NCI-H748 (cell line): ENCODE data around the gene FYCO1.

Experiments used
- DNase-seq: peaks from one replicate; lab custom pipeline; 2025; ENCODE audit not compliant: unreplicated experiment; lab: John Stamatoyannopoulos, UW

FYCO1 gene

DNA sequence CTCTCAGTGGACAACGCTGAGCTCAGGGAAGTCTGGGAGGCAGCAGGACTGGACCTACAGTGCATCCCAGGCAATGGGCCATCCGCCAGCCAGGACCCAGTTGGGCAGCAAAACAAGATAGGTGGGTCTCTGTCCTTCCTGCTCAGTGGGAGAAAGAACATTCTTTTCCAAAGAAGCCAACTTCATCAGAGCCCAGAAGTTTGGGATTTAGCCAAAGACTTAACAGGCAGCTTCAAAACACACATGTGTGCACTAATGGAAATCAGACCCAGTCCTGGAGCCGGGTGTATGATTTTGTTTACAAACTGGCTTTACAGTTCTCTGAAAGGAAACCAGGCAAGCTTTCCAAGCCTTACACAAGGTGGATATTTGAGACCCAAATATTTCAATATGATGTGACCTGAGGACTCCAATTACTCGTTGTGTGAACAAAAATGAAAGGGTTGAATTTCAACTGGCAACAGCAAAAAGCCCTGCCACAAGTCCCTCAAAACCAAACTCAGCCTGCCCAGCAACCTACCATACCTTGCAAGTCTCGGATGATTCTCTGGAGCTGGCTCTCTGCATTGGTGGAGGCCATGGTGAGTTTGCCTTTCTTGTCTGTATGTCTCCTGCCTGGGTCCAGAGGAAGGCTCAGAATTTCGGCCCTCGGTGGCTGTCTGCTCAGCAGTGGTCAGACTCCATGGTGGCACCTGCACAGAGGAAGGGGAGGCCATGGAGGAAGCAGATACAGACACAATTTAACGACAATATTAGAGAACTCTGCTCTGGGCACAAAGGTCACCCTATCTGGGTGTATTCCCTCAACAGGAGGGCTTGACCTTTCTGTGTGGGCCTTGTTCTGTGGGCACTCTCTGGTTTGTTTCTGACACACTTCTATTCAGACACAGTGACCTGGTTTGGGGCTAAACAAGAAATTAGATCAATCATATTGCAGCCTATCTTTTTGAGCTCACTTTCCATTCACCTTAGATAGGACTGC is 11.0 kb downstream of the FYCO1 start:
- no peak for DNase-seq

DNA sequence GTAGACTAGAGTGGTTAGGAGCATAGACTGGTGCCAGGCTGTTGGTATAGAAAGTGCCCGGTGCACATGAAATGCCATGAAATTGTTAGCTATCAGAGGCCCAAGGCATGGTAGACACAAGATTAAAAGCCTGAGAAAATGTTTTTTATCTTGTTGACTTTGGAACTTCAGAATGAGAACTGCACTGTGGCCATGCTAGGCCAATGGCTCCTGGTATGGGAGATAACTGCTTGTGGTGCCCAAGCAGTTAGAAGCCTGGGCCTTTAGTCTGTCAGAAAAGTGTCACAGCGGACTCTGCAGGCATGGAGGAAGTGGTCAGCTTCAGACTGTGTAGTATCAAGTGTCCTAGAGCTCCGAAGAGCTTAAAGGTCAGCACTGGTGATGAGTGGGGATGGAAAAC is 11.9 kb downstream of the FYCO1 start:
- no peak for DNase-seq

DNA sequence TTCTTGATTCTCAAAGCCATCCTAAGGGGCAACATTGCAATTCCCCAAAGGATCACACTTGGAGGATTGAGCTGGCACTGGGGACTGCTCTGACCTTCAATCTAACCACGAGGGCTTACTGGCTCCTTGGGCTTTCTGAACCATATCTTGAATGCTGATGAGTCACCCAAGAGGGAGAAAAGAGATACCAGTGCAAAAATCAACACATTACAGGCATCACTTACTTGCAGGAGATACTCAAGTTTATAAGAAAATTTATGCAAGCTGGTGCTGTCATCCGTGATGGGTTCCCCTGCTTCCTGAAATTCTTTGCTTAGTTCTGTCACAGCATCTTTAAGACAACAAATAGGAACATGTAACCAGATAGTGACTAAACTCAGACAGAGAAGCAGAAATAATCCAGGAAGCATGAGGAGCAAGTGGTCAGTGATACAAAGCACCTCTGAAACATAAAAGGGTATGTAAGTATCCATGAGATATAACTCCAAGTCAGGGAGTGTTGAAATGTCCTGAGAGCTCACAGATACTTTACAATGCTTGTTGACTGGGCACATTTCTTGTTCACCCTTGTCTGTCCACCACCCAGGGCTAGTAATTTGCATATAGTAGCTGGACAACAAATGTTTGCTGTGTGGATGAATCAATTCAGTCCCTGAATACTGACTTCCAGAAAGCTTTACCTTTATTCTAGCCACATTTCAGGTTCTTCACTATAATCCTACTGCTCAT is 14.1 kb downstream of the FYCO1 start:
- DNase-seq, result no peak

DNA sequence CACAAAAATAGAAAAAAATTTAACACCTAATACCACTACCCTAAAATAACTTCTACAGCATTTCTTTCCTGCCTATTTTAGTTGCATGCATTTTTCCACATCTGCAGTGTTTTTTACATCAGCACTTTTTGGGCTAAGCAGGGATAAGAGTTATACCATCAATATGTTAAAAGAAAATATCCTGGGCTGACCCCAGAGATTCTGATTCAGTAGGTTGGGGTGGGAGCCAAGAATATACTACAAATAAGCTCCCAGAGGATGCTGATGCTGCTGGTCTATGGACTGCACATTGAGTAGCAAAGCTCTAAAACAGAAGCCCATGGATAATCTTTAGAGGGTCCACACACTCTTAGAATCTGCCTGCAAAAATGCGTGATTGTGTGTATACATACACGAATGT is 14.8 kb downstream of the FYCO1 start:
- DNase-seq, result no peak

DNA sequence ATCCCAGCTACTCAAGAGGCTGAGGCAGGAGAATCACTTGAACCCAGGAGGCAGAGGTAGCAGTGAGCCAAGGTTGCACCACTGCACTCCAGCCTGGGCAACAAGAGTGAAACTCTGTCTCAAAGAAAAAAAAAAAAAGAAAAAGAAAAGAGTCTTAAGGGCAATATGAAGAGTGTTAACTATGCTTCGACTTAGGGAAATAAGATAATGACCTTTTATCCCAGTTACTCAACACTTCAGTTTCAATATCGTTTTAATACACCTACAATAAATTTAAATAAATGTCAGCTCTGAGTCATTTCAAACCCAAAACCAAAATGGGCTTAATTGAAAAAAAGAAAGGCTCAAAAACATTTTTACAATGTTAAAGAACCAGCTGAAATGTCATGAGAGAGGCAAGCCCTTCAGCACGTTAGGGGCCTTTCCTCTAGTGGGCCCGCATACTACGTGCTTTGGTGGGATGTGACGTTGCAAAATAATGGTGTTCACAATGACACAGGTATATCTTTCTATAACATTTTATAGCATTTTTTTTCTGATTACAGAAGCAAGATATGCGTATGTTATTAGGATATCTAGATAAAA is 15.3 kb downstream of the FYCO1 start:
- no peak for DNase-seq

DNA sequence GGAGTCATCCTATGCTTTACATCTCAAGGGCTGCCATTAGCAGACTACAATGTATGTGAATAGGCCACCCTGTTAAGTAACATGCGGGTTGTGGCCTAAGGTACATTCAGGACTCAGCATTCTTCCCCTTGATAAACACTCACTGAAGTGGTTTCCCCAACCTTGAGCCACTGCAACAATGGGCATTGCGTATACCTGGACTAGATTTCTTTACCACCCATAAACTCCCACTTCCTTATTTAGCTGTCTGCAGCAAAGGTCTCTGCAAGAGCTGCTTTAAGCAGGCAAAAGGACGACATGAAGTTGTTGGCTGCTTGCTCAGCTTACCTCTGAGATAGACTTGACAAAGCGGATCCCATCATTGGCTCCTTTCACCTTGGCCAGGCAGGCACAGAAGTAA is 16.2 kb downstream of the FYCO1 start:
- DNase-seq, result no peak

DNA sequence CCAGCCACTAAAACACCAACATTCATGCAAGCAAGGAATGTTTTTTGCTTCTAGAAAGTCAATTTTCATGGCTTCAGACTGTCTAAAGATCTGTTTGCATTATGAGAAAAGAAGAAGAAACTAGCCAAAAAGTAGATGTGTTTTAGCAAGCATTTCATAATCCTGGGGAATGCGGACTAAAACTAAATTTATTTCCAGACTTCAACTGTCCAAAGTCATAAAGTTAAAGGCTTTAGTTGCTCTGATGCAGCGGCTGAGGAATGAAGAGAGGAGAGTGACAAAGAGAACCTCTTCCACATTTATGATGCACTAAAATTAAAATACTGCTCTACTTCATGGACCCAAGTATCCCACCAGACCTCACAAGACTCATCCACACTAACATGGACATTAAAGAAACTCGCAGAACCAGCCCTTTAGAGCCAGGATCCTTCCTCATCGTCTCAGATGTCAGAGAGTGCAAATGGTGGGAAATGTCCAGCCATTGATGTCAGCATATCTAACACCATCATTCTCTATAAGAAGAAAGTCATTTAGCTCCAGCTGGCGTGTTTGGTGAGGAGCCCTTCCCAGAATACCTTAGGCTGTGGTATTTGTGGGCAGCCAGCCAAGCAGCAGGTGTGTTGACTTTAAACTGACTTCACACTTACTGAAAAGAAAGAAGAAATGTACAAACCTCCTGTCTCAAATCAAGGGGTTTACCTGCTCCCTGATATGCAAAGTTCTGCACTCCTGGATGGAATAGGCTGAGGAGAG is 17.4 kb downstream of the FYCO1 start:
- DNase-seq, result peak; percentile 15

DNA sequence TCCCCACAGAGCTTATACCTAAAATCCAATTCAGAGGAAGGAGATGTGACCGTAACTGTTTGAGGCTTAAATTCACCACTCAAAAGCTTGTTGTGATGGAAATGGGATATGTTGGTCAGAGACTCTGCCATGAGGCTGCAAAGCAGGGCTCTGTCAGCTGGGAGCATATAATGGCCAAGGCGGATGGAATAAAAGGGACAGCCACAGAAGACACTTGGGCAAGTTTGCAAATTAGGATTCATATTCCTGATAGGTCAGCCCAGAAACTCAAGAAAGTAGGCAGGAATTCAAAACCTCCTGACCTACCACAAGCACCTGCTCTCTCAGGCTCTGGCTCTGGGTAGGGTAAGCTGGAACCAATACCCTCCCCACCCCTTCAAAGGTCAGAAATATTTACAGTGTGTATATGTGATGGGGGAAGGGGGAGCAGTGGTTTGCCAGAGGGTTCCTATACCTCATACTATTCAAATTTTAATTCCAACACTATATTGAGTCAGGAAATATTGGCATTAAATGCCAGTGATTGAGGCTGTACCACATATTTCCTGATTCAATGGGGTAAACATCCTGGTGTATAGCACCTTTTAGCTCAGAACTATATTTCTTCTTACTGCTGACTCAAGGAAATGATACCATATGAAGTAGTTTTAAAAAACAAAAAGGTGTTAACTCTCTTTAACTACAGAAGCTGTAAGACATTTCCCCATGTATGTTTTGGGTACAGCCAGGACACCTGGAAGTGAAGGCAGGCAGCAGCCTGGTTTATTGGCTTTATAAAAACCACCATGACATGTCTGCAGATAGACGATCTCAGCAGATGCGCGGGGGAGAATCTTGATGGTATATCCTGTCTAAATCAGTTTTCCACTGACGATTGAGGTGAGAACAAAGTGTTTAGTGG is 19.2 kb downstream of the FYCO1 start:
- no peak for DNase-seq

DNA sequence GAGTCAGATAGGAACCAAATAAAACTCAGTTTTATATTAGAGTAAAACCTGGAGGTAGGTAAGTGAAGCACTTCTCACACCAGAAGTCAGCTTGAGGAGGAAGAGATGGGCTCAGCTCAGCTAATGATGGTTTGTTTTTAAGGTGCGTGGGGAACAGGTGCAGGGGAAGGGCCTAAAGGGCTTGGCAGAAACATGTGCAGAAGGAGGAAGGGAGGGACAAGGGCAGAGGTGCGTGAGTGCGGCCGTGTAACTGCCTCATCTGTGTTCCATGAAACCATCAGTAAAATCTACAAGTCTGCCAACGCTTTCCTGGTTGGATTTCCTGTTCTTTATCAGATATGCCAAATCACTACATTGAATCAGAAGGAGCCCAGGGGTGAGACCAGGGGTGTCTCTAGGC is 19.9 kb downstream of the FYCO1 start:
- no peak for DNase-seq

DNA sequence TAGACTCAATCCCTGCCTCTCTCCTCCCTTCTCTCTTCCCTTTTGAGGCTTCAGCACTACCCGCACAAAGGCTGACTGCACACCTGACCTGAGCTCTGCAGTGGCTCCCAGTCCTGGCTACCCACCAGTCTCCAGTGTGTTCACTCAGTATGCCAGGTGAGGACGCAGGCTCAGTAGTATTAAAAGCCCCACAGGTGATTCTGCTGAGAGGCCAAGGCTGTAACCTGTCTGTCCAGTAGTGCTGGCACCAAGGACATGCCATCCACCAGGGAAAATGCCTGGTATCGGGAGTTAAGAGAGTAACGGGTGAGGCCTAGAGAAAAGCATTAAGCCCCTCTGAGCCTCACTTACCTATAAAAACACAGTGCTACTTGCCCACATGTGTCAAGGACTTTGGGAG is 20.9 kb downstream of the FYCO1 start:
- no peak for DNase-seq

DNA sequence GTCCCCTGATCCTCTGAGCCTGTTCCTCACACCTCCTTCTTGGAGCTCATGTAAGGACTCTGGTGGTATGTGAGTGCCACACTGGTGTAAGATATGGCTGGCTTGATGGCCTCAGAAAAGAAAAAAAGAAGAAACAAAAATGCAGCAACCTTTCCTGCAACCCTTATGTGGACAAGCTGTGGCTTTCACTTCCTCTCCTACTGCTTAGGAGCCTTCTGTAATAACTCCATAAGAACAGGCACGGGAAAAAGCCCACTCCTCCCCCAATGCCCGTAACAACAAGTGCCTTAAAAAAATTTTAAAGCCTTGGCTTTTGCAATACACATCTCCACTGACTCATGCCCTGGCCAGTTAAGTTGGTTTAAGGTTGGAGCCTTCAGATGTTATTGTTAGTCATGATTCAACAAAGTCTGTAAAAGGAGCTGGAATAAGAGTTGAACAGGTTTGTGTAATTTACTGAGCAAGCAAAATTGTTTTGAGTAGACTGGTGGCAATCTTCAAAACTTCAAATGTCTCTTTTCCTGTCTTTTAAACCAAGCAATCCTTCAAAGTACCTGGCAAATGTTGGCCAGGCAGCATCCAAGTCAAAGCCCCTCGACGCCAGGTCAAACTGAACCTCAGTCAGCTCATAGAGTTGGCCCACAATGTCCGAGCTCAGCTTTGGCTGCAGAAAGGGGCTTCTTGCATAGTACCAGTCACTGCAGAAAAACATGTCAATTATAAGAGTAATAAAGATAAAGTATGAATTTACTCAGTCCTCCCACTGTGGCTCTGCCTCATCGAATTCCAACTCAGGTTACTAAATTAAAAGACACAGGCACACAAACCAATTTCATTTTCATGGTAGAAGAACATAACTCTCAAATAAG is 22.9 kb downstream of the FYCO1 start:
- no peak for DNase-seq

DNA sequence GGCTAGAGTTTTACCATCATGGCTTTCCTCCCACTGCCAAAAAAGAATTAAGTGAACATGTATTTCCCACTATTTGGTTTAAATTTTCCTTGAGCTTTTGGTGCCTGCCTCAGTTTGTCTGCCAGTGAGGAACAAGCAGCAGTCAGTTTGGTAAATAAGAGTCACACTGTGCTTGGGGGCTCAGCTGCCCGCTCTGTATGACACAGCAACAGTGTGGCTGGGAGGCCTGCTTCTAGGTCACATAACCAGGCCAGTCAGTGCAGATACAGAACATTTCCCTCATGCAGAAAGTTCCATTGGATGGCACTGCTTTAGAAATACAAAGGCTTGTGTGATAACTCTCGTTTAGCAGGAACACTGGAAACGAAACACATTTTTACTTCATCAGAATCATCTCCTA is 25.7 kb downstream of the FYCO1 start:
- DNase-seq, result no peak

DNA sequence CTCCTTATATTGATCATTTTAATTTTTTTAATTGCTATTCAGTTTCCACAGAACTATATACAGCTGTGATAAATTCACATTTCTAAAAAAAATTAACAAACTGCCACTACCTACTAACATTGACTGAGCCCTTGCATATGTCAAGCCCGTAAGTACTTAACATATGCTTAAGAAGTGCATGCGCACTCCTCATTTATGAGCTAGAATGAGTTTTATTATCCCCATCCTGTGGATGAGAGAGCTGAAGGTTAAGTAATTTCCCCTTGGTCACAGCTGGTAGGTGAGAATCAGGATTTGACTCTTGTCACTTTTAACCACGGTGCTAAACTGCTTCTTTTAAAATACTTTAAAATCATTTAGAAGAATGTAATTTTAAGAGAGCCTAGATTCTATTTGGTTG is 26.5 kb downstream of the FYCO1 start:
- DNase-seq, result no peak

DNA sequence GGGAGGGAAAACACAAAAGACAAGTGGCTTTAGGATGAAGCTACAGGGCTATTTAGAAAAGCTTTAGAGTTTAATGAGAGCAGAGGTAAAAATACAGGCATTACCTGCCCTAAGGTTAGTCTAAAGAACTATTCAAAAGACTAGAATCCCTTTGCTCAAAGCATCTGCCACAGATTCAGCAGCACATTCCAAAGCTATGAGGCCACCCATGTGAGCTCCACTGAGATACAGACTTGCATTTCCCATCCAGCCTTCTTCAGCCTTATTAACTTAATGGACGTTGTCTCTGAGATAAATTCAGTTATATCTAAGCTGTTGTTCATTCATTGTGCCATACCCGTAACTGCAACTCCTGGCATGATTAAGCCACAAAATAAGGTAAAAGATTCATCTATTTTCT is 26.9 kb downstream of the FYCO1 start:
- DNase-seq, result no peak

DNA sequence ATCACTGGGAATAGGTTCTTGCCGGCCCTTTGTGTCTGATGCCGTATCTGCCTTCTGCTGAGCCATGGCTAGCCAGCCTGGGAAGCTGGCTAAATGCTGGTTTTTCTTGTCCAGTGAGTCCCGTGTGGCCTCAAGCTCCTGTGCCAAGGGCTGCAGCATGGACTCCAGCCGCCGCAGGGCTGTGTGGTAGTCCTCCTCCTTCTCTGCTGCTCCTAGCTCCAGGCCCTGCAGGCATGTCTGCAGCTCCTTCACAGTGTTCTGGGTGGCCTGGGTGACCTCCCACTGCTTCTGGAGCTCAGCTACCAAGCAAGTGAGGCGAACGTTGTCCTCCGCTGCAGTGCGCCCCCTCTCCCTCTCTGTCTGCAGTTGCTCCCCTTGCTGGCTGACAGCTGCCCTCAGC is 27.5 kb downstream of the FYCO1 start:
- DNase-seq, result no peak

DNA sequence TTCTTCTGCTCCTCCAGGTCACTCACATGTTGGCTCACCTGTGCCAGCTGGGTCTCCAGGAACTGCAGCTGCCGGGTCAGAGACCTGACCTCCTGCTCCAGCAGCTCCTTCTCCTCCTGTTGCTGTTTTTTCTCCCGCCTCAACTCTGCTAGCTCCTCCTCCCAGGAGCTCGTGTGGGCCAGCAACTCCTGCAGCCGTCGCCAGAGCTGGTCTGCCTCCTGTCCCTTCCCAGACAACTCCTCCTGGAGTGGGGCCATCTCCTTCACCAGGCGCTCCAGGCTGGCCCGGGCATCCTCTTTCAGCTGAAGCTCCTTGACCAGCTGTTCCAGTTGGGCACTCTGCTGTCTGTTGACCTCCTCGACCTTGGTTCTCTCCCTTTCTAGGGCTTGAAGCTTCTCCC is 27.9 kb downstream of the FYCO1 start:
- DNase-seq, result no peak

DNA sequence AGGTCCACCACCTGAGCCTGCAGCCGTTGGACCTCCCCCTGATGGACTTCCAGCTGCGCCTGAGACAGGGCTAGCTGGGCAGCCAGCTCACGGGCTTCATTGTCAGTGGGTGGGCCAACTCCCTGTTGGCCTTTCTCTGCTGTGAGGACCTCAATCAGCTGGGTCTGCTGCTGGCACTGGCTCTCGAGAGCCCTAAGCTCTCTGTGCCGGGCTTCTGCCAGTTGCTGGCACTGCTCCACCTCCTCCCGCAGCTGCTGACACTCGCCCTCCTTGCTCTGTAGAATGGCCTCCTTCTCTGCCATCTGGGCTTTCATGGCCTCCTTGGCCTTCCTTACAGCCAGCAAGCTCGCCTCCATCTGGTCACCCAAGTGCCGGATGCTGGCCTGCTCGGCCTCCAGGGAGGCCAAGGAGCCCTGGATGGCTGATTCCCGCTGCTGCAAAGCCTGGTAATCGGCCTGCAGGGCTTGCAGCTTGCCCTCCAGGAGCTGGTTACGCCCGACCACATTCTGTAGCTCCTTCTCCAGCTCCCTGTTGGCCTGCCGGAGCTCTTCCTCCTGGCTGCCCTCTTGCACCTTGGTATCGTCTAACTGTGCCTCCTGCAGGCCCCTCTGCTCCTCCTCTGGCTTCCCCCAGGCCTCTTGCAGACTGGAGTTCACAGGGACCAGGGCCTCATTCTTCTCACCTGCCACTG is 28.5 kb downstream of the FYCO1 start:
- no peak for DNase-seq

DNA sequence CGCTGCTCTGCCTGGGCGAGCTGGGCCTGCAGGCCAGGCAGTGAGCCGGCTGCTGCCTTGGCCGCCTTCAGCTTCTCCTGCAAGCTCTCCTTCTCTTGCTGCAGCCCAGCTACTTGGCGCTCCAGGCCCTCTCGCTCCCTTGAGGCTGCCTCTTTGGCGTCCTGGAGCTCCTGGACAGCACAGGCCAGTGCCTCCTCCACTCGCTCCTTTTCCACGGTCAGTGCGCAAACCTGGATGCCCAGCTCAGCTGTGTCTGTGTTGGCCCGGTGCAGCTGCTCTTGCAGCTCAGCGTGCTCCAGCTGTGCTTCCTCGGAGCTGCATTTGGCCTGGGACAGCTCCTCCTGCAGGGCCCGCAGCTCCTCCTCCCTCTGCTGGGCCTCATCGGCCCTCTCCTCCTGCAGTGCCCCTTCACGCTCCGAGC is 29.2 kb downstream of the FYCO1 start:
- DNase-seq, result no peak

DNA sequence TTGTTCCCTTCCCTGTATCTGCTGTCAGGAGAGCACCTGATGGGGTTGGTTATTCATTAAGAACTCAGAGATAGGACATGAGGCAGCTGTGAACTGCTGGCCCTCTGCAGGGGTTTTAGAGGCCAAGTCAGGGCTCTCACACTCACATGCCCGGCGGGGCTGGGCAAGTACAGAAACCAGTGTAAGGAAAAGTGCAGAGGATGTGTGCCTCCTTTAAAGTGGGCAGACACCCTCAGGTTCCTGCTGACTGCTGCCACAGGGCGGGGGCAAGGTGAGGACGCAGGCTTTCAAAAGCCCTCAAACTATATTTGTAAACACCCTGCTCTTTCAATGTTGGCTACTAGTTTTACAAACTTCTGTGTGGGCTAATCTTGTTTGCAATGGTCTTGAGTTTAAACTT is 30.0 kb downstream of the FYCO1 start:
- DNase-seq, result no peak
